ENCODE results near the gene ZNF213.

The ZNF213 gene

DNA sequence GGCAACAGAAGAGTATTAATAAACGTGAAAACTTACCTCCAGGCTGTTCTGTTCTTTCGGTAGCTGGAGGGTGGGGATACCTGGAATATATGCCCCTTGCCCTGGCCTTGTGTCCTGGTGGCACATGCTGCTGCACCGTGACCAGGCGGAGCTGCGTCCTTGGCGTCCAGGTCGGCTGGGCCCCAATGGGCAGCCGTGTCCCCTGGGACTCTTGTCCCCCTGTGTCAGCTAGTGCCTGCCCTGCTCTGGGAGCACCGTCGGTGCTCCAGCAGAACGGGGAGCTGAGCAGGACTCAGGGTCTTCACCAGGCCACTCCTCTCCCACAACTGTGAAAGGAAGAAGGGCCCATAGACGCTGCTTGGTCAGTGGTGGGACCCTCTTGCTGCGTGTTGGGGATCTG is 7.9 kb downstream of the ZNF213 start:
- Histone ChIP-seq H3K14ac (ENCODE audit: low read length) (no peak overlapping the region), H3K9me3 (replicated peaks in 1 of 2; ENCODE audit: control insufficient read depth in 2 of 2, insufficient read depth in 1 of 2, low read depth in 1 of 2, low read length in 2 of 2) (peaks cover 0 to 2% of the 10 kb centered on the region in 2 donors), H3K4ac (ENCODE audit: low read length) (no peak overlapping the region), H2BK12ac (ENCODE audit: low read length) (no peak overlapping the region), H3K18ac (ENCODE audit: low read length) (no peak overlapping the region), H3K4me3 (ENCODE audit: low read length in 2 of 2) (peak overlapping the region in 1 of 2 donors; percentile 33), H3K4me1 (ENCODE audit: control insufficient read depth in 2 of 2, insufficient read depth in 1 of 2, low read depth in 1 of 2, low read length in 2 of 2) (peaks cover 0 to 4% of the 10 kb centered on the region in 2 donors), H3K27ac (replicated peaks; ENCODE audit: low read length) (no peak overlapping the region), H2BK15ac (ENCODE audit: low read length) (no peak overlapping the region), H2BK120ac (ENCODE audit: low read depth, low read length) (no peak overlapping the region), H3K27me3 (ENCODE audit: control insufficient read depth in 3 of 3, insufficient read depth in 3 of 3, low read depth in 1 of 3, low read length in 3 of 3) (peaks cover 0 to 3% (median 0%) of the 10 kb centered on the region in 3 experiments), H4K8ac (ENCODE audit: low read depth, low read length) (no peak overlapping the region), H3K79me1 (ENCODE audit: low read depth, low read length) (peaks cover 5% of the 10 kb centered on the region), H3K4me2 (ENCODE audit: insufficient read depth, low read length, poor library complexity, severe bottlenecking) (no peak overlapping the region), H3K23ac (ENCODE audit: low read depth, low read length, poor library complexity) (peak overlapping the region; percentile 43), H2BK5ac (ENCODE audit: low read length) (peak overlapping the region; percentile 71), H3K9ac (ENCODE audit: low read depth, low read length, poor library complexity) (no peak overlapping the region), H2AK5ac (ENCODE audit: low read depth, low read length) (no peak overlapping the region), H2AFZ (ENCODE audit: low read length) (no peak overlapping the region), H3K36me3 (replicated peaks in 1 of 2; ENCODE audit: control insufficient read depth in 2 of 2, insufficient read depth in 2 of 2, low read length in 2 of 2) (peaks cover 25 to 31% of the 10 kb centered on the region in 2 donors), H4K91ac (ENCODE audit: low read depth, low read length, poor library complexity) (no peak overlapping the region)
- no CpG with 5 or more reads among the region's 13 CpGs for WGBS, 2 donors (ENCODE audit: extremely low coverage in 2 of 2, insufficient read length in 2 of 2, insufficient replicate concordance in 1 of 2)
- no peak for DNase-seq (ENCODE audit: low spot score)

DNA sequence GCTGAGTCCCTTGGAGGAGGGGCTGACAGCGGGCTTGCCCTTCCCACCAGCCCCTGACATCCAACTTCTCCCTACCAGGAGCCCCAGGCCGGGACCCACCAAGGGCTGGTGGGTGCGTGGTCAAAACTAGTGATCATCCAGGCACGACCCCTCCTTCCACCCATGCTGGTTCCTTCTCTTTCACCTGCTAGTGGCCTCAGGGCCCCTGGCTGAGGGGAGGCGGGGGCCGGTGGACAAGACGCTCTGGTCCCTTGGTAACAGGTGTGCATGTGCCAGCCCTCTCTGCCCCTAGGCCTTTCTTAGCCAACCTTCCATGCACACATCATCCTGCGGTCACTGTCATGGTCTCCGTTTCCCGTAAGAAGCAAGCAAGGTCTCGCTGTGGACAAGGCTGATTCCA is 8.4 kb downstream of the ZNF213 start:
- H2BK5ac ChIP-seq (ENCODE audit: low read length) = no peak overlapping the region
- H3K27me3 ChIP-seq (ENCODE audit: control insufficient read depth in 3 of 3, insufficient read depth in 3 of 3, low read depth in 1 of 3, low read length in 3 of 3) = peaks cover 0 to 3% (median 1%) of the 10 kb centered on the region in 3 experiments
- no peak overlapping the region for H3K4ac ChIP-seq (ENCODE audit: low read length)
- peaks cover 0 to 4% of the 10 kb centered on the region in 2 donors for H3K4me1 ChIP-seq (ENCODE audit: control insufficient read depth in 2 of 2, insufficient read depth in 1 of 2, low read depth in 1 of 2, low read length in 2 of 2)
- H3K9ac ChIP-seq (ENCODE audit: low read depth, low read length, poor library complexity) = peak overlapping the region; percentile 50
- H2AFZ ChIP-seq (ENCODE audit: low read length) = no peak overlapping the region
- no peak overlapping the region for H4K8ac ChIP-seq (ENCODE audit: low read depth, low read length)
- H2BK12ac ChIP-seq (ENCODE audit: low read length) = no peak overlapping the region
- no peak overlapping the region for H3K14ac ChIP-seq (ENCODE audit: low read length)
- peaks cover 25 to 27% of the 10 kb centered on the region in 2 donors for H3K36me3 ChIP-seq (replicated peaks in 1 of 2; ENCODE audit: control insufficient read depth in 2 of 2, insufficient read depth in 2 of 2, low read length in 2 of 2)
- H3K27ac ChIP-seq (replicated peaks; ENCODE audit: low read length) = no peak overlapping the region
- H3K9me3 ChIP-seq (replicated peaks in 1 of 2; ENCODE audit: control insufficient read depth in 2 of 2, insufficient read depth in 1 of 2, low read depth in 1 of 2, low read length in 2 of 2) = peaks cover 0 to 2% of the 10 kb centered on the region in 2 donors
- H3K23ac ChIP-seq (ENCODE audit: low read depth, low read length, poor library complexity) = no peak overlapping the region
- peaks cover 5% of the 10 kb centered on the region for H3K79me1 ChIP-seq (ENCODE audit: low read depth, low read length)
- H3K4me3 ChIP-seq (ENCODE audit: low read length in 2 of 2) = no peak overlapping the region
- no peak overlapping the region for H3K4me2 ChIP-seq (ENCODE audit: insufficient read depth, low read length, poor library complexity, severe bottlenecking)
- no peak overlapping the region for H2BK120ac ChIP-seq (ENCODE audit: low read depth, low read length)
- no peak overlapping the region for H4K91ac ChIP-seq (ENCODE audit: low read depth, low read length, poor library complexity)
- no peak overlapping the region for H3K18ac ChIP-seq (ENCODE audit: low read length)
- H2BK15ac ChIP-seq (ENCODE audit: low read length) = no peak overlapping the region
- no peak for DNase-seq (ENCODE audit: low spot score)
- H2AK5ac ChIP-seq (ENCODE audit: low read depth, low read length) = no peak overlapping the region
- WGBS, 2 donors (ENCODE audit: extremely low coverage in 2 of 2, insufficient read length in 2 of 2, insufficient replicate concordance in 1 of 2) = no CpG with 5 or more reads among the region's 11 CpGs

DNA sequence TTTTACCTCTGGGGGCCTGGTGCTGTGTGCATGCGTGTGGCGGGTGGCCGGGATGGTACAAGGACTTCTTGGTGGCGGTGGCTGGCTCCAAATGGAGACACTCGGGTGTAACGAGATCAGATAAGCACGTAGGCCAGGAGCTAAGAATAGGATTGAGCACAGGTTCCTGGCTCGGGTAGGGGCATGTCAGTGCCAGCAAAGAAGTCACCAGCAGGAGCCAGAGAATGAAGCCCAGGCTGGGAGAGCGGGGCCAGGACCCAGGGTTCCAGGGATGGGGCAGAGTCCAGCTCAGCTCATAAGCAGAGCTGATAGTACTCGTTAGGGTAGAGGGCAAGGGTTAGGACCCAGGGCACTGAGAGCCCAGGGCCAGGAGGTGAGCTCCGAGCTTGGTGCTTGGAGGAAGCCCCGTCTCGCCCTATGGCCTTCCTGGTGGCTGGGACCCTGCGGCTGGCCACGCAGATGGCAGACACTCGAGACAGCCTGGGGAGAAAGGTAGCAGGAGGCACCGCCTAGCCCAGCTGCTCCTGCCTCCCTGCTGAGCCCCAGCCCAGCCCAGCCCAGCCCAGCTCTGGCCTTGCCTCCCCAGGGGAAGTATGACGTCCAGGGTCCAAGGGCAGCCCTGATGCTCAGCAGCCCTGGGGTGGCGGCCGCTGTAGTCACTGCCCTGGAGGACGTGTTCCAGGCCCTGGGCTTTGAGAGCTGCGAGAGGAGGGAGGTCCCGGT is 8.9 kb downstream of the ZNF213 start:
- no CpG with 5 or more reads among the region's 23 CpGs for WGBS, 2 donors (ENCODE audit: extremely low coverage in 2 of 2, insufficient read length in 2 of 2, insufficient replicate concordance in 1 of 2)
- peaks cover 5% of the 10 kb centered on the region for H3K79me1 ChIP-seq (ENCODE audit: low read depth, low read length)

DNA sequence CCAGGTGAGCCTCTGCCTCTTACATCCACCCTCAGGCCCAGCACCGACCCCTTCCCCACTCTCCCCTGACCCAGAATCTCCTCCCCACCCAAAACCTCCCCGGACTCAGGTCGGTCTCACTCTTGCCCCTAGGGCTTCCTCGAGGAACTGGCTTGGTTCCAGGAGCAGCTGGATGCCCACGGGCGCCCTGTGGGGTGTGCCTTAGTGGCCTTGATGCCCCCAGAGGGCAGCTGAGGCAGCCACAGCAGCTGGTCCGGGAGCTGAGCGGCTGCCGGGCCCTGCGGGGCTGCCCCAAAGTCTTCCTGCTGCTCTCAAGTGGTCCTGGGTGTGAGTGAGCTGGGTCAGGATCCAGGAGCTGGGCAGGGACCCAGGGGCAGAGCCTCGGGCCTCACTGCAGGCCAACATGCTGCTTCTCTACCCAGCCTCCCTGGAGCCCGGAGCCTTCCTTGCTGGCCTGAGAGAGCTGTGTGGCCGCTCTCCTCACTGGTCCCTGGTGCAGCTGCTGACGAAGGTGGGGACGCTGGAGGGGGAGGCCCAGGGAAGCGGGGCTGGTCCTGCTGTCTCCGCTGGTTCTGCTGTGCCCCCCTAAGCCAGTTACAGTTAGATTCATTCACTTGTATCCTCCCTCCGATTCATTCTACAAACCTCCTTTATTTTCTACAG is 9.6 kb downstream of the ZNF213 start:
- peaks cover 0 to 12% (median 10%) of the 10 kb centered on the region in 3 experiments for H3K27me3 ChIP-seq (ENCODE audit: control insufficient read depth in 3 of 3, insufficient read depth in 3 of 3, low read depth in 1 of 3, low read length in 3 of 3)
- peaks cover 5% of the 10 kb centered on the region for H3K79me1 ChIP-seq (ENCODE audit: low read depth, low read length)
- H3K4ac ChIP-seq (ENCODE audit: low read length) = no peak overlapping the region
- no peak overlapping the region for H2BK5ac ChIP-seq (ENCODE audit: low read length)
- peaks cover 0 to 2% of the 10 kb centered on the region in 2 donors for H3K4me1 ChIP-seq (ENCODE audit: control insufficient read depth in 2 of 2, insufficient read depth in 1 of 2, low read depth in 1 of 2, low read length in 2 of 2)
- H3K18ac ChIP-seq (ENCODE audit: low read length) = no peak overlapping the region
- no peak overlapping the region for H2AFZ ChIP-seq (ENCODE audit: low read length)
- H3K27ac ChIP-seq (replicated peaks; ENCODE audit: low read length) = no peak overlapping the region
- no peak overlapping the region for H4K91ac ChIP-seq (ENCODE audit: low read depth, low read length, poor library complexity)
- H3K4me2 ChIP-seq (ENCODE audit: insufficient read depth, low read length, poor library complexity, severe bottlenecking) = no peak overlapping the region
- no peak for DNase-seq (ENCODE audit: low spot score)
- H2BK120ac ChIP-seq (ENCODE audit: low read depth, low read length) = no peak overlapping the region
- no peak overlapping the region for H3K9ac ChIP-seq (ENCODE audit: low read depth, low read length, poor library complexity)
- H3K14ac ChIP-seq (ENCODE audit: low read length) = no peak overlapping the region
- no peak overlapping the region for H4K8ac ChIP-seq (ENCODE audit: low read depth, low read length)
- H3K23ac ChIP-seq (ENCODE audit: low read depth, low read length, poor library complexity) = peak overlapping the region; percentile 73
- no peak overlapping the region for H3K4me3 ChIP-seq (ENCODE audit: low read length in 2 of 2)
- H3K9me3 ChIP-seq (replicated peaks in 1 of 2; ENCODE audit: control insufficient read depth in 2 of 2, insufficient read depth in 1 of 2, low read depth in 1 of 2, low read length in 2 of 2) = no peaks in the 10 kb centered on the region
- H2BK12ac ChIP-seq (ENCODE audit: low read length) = no peak overlapping the region
- peaks cover 20 to 23% of the 10 kb centered on the region in 2 donors for H3K36me3 ChIP-seq (replicated peaks in 1 of 2; ENCODE audit: control insufficient read depth in 2 of 2, insufficient read depth in 2 of 2, low read length in 2 of 2)
- peak overlapping the region; percentile 84 for H2AK5ac ChIP-seq (ENCODE audit: low read depth, low read length)
- no CpG with 5 or more reads among the region's 18 CpGs for WGBS, 2 donors (ENCODE audit: extremely low coverage in 2 of 2, insufficient read length in 2 of 2, insufficient replicate concordance in 1 of 2)
- H2BK15ac ChIP-seq (ENCODE audit: low read length) = peak overlapping the region; percentile 67

More for the DNA sequence above, 8.9 kb downstream of the ZNF213 start:
- no peak overlapping the region for H2BK5ac ChIP-seq (ENCODE audit: low read length)
- H3K18ac ChIP-seq (ENCODE audit: low read length) = no peak overlapping the region
- peak overlapping the region; percentile 50 for H3K9ac ChIP-seq (ENCODE audit: low read depth, low read length, poor library complexity)
- peak overlapping the region; percentile 67 for H2BK15ac ChIP-seq (ENCODE audit: low read length)
- peak overlapping the region; percentile 57 for H3K23ac ChIP-seq (ENCODE audit: low read depth, low read length, poor library complexity)
- H3K4me2 ChIP-seq (ENCODE audit: insufficient read depth, low read length, poor library complexity, severe bottlenecking) = no peak overlapping the region
- peaks cover 25 to 27% of the 10 kb centered on the region in 2 donors for H3K36me3 ChIP-seq (replicated peaks in 1 of 2; ENCODE audit: control insufficient read depth in 2 of 2, insufficient read depth in 2 of 2, low read length in 2 of 2)
- H2BK12ac ChIP-seq (ENCODE audit: low read length) = no peak overlapping the region
- no peak overlapping the region for H2BK120ac ChIP-seq (ENCODE audit: low read depth, low read length)
- no peak overlapping the region for H2AFZ ChIP-seq (ENCODE audit: low read length)
- H3K9me3 ChIP-seq (replicated peaks in 1 of 2; ENCODE audit: control insufficient read depth in 2 of 2, insufficient read depth in 1 of 2, low read depth in 1 of 2, low read length in 2 of 2) = peaks cover 0 to 2% of the 10 kb centered on the region in 2 donors
- H3K4me3 ChIP-seq (ENCODE audit: low read length in 2 of 2) = no peak overlapping the region
- peaks cover 0 to 8% (median 6%) of the 10 kb centered on the region in 3 experiments for H3K27me3 ChIP-seq (ENCODE audit: control insufficient read depth in 3 of 3, insufficient read depth in 3 of 3, low read depth in 1 of 3, low read length in 3 of 3)
- no peak overlapping the region for H3K27ac ChIP-seq (replicated peaks; ENCODE audit: low read length)
- H3K4ac ChIP-seq (ENCODE audit: low read length) = no peak overlapping the region
- no peak for DNase-seq (ENCODE audit: low spot score)
- H3K4me1 ChIP-seq (ENCODE audit: control insufficient read depth in 2 of 2, insufficient read depth in 1 of 2, low read depth in 1 of 2, low read length in 2 of 2) = no peaks in the 10 kb centered on the region
- peak overlapping the region; percentile 57 for H2AK5ac ChIP-seq (ENCODE audit: low read depth, low read length)
- H3K14ac ChIP-seq (ENCODE audit: low read length) = no peak overlapping the region
- no peak overlapping the region for H4K8ac ChIP-seq (ENCODE audit: low read depth, low read length)
- no peak overlapping the region for H4K91ac ChIP-seq (ENCODE audit: low read depth, low read length, poor library complexity)
